ENCODE data around the gene DMPK.
"Not testable (repeated sequence)": the region's sequence is repeated elsewhere in the genome, so short reads cannot be mapped to it uniquely, and the experiment has no call there.

DMPK gene

DNA sequence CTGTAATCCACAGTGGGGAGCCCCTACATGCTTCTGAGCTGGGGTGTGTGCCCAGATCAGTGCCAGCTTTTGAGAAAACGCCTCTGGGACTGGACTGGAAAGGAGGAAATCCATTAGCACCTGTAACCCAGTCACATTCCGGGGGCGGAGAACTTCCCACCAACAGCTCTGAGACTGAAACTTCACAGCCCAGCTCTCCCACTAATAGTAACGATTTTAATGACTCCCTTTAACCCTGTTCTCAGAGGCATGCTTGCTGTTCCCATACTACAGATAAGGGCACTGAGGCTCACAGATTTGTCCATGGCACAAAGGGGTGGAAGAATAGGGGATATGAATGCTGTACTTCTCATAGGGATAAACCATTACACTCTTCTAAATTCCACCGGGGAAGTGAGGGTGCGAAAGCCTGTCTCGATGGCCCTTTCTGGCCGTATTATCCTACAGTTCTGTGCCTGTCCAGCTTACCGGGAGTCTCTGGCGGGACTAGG is 52.4 kb downstream of the DMPK start:
- TF ChIP-seq, protein P1, sequence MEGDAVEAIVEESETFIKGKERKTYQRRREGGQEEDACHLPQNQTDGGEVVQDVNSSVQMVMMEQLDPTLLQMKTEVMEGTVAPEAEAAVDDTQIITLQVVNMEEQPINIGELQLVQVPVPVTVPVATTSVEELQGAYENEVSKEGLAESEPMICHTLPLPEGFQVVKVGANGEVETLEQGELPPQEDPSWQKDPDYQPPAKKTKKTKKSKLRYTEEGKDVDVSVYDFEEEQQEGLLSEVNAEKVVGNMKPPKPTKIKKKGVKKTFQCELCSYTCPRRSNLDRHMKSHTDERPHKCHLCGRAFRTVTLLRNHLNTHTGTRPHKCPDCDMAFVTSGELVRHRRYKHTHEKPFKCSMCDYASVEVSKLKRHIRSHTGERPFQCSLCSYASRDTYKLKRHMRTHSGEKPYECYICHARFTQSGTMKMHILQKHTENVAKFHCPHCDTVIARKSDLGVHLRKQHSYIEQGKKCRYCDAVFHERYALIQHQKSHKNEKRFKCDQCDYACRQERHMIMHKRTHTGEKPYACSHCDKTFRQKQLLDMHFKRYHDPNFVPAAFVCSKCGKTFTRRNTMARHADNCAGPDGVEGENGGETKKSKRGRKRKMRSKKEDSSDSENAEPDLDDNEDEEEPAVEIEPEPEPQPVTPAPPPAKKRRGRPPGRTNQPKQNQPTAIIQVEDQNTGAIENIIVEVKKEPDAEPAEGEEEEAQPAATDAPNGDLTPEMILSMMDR (IDR thresholded peaks at IDR 0.05; ENCODE audit: low read depth, low read length, missing control alignments) = no peak
- DNase-seq (ENCODE audit: extremely low read depth, low read depth) = no peak
- H3K4me3 ChIP-seq (replicated peaks; ENCODE audit: low read depth, low read length) = peak overlapping the region; percentile 95

DNA sequence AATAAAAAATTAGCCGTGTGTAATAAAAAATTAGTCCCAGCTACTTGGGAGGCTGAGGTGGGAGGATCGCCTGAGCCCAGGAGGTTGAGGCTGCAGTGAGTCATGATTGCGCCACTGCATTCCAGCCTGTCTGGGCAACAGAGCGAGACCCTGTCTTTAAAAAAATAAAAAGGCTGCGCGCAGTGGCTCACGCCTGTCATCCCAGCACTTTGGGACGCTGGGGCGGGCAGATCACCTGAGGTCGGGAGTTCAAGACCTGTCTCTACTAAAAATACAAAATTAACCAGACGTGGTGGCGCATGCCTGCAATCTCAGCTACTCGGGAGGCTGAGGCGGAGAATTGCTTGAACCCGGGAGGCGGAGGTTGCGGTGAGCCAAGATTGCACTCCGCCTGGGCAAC is 53.6 kb downstream of the DMPK start:
- not testable (repeated sequence) for H3K4me3 ChIP-seq (replicated peaks; ENCODE audit: low read depth, low read length); DNase-seq (ENCODE audit: extremely low read depth, low read depth)

DNA sequence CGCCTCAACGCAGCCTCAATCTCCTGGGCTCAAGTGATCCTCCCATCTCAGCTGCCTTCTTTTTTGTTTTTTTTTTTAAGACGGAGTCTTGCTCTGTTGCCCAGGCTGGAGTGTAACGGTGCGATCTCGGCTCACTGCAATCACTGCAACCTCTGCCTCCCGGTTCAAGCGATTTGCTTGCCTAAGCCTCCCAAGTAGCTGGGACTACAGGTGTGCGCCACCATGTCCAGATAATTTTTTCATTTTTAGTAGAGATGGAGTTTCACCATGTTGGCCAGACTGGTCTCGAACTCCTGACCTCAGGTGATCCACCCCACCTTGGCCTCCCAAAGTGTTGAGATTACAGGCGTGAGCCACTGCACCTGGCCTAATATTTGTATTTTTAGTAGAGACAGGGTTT is 62.2 kb downstream of the DMPK start:
- not testable (repeated sequence) for DNase-seq (ENCODE audit: extremely low read depth, low read depth); H3K4me3 ChIP-seq (replicated peaks; ENCODE audit: low read depth, low read length)

All from HFF-Myc (cell line).